ENCODE data around the gene CCT8. TPM values are rescaled to one million over a fixed set of nuclear protein-coding genes. Genes with fewer than 3 reads are reported as not detected.

CCT8 gene
- polyA plus RNA-seq, 3 donors = 71.9 to 173 (median 169) TPM

GRCh38 chr21:29080454-29080941 is 7.0 kb upstream of the CCT8 start:
- intact Hi-C loops (cut with micrococcal nuclease) = no loop called here
- H3K36me3 ChIP-seq (replicated peaks in 1 of 2; ENCODE audit: control insufficient read depth in 1 of 2, insufficient read depth in 2 of 2, low read length in 2 of 2) = no peaks in the 10 kb centered on the region

DNA sequence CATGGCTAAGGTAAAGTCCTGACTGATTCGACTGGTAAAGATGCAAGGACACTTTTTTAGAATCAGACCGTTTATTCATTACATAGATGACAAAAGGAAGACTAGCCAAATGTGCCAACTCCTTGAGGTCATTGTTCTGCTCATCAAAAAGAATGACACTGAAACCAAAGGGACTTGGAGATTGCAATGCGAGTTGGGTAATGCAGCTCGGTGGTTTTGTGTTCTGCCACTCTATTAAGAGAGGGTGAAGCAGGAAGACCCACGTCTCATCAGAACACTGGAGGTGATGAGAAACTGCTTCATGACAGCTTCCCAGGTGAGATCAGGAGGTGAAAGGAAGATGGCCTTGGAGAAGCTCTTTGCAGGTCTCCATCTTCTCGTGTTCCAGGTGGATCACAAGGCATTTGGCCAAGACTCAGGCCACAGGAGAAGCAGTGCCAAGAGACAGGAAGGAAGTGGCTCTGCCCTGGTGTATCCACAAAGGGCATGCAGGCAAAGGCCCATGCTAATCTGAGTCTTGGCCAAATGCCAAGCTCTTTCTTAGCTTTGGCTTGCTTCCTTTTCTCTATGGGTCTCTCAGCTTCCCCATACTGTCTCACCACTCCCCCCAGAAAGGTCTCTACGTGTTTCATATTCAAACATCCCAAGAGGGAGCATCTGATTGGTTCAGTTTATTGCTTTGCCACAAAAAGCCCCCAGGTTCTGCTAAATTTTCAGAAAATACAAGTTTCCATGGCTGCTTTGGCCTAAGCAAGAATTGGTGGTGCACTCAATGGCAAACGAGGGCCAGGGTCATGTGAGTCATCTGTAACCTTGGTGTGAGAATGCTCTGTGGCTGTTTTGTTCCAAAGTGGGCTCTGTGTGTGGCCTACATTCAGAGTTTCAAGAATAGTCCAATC is 5.7 kb upstream of the CCT8 start:
- Mint-ChIP-seq H3K27me3 (ENCODE audit: low read depth in 3 of 3) (peaks cover 0 to 2% (median 0%) of the 10 kb centered on the region in 3 donors), H3K36me3 (no peaks in the 10 kb centered on the region), H3K4me3 (peak overlapping the region in 1 of 2 donors; percentile 29), H3K4me1 (peaks cover 61% of the 10 kb centered on the region), H3K27ac (peak overlapping the region; percentile 93 to 99 (median 95)), H3K9me3 (peaks cover 0 to 4% (median 1%) of the 10 kb centered on the region in 7 donors)
- Histone ChIP-seq H3K9ac (ENCODE audit: insufficient read depth, low read length, poor library complexity, severe bottlenecking) (no peak overlapping the region), H2AFZ (ENCODE audit: insufficient read depth, low read depth, low read length, poor library complexity, severe bottlenecking) (peak overlapping the region; percentile 33), H3K4me2 (replicated peaks; ENCODE audit: extremely low read depth, low read length, poor library complexity, severe bottlenecking) (peak overlapping the region; percentile 46), H3K9me3 (replicated peaks in 1 of 2; ENCODE audit: control insufficient read depth in 1 of 2, insufficient read depth in 1 of 2, low read length in 2 of 2) (no peaks in the 10 kb centered on the region), H3K27me3 (ENCODE audit: control insufficient read depth in 2 of 2, insufficient read depth in 2 of 2, low read length in 2 of 2) (no peaks in the 10 kb centered on the region), H3K27ac (ENCODE audit: low read depth in 1 of 2, low read length in 2 of 2) (peak overlapping the region; percentile 69 to 85), H3K4me1 (ENCODE audit: control insufficient read depth in 1 of 2, insufficient read depth in 2 of 2, low read length in 2 of 2) (peaks cover 65 to 72% of the 10 kb centered on the region in 2 donors), H3K4me3 (replicated peaks in 1 of 3; ENCODE audit: low read depth in 2 of 3, low read length in 3 of 3) (peak overlapping the region in 1 of 3 experiments; percentile 56), H3K79me2 (ENCODE audit: insufficient read depth, low read length) (peaks cover 1% of the 10 kb centered on the region), H3K36me3 (replicated peaks in 1 of 2; ENCODE audit: control insufficient read depth in 1 of 2, insufficient read depth in 2 of 2, low read length in 2 of 2) (no peaks in the 10 kb centered on the region), H4K20me1 (ENCODE audit: insufficient read depth, low read length) (no peaks in the 10 kb centered on the region)
- TF ChIP-seq, protein P1, sequence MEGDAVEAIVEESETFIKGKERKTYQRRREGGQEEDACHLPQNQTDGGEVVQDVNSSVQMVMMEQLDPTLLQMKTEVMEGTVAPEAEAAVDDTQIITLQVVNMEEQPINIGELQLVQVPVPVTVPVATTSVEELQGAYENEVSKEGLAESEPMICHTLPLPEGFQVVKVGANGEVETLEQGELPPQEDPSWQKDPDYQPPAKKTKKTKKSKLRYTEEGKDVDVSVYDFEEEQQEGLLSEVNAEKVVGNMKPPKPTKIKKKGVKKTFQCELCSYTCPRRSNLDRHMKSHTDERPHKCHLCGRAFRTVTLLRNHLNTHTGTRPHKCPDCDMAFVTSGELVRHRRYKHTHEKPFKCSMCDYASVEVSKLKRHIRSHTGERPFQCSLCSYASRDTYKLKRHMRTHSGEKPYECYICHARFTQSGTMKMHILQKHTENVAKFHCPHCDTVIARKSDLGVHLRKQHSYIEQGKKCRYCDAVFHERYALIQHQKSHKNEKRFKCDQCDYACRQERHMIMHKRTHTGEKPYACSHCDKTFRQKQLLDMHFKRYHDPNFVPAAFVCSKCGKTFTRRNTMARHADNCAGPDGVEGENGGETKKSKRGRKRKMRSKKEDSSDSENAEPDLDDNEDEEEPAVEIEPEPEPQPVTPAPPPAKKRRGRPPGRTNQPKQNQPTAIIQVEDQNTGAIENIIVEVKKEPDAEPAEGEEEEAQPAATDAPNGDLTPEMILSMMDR (IDR thresholded peaks at IDR 0.05) = no peak
- DNase-seq = peak; percentile 80 to 94 (median 83)
- intact Hi-C loops (cut with micrococcal nuclease) = no loop called here
- WGBS (ENCODE audit: insufficient coverage) = 0% methylated on average over 6 of the region's 8 CpGs

More at GRCh38 chr21:29080454-29080941, 7.0 kb upstream of the CCT8 start:
- Histone ChIP-seq H3K4me3 (replicated peaks in 1 of 3; ENCODE audit: low read depth in 2 of 3, low read length in 3 of 3) (peak overlapping the region in 2 of 3 experiments; percentile 7 to 56), H3K4me1 (ENCODE audit: control insufficient read depth in 1 of 2, insufficient read depth in 2 of 2, low read length in 2 of 2) (peaks cover 61 to 65% of the 10 kb centered on the region in 2 donors), H2AFZ (ENCODE audit: insufficient read depth, low read depth, low read length, poor library complexity, severe bottlenecking) (peak overlapping the region; percentile 74), H3K27me3 (ENCODE audit: control insufficient read depth in 2 of 2, insufficient read depth in 2 of 2, low read length in 2 of 2) (no peaks in the 10 kb centered on the region), H3K27ac (ENCODE audit: low read depth in 1 of 2, low read length in 2 of 2) (peak overlapping the region; percentile 60 to 85), H3K79me2 (ENCODE audit: insufficient read depth, low read length) (no peaks in the 10 kb centered on the region), H3K9me3 (replicated peaks in 1 of 2; ENCODE audit: control insufficient read depth in 1 of 2, insufficient read depth in 1 of 2, low read length in 2 of 2) (no peaks in the 10 kb centered on the region), H4K20me1 (ENCODE audit: insufficient read depth, low read length) (no peaks in the 10 kb centered on the region), H3K9ac (ENCODE audit: insufficient read depth, low read length, poor library complexity, severe bottlenecking) (no peak overlapping the region), H3K4me2 (replicated peaks; ENCODE audit: extremely low read depth, low read length, poor library complexity, severe bottlenecking) (peak overlapping the region; percentile 70)
- H3K9me3 Mint-ChIP-seq = peaks cover 0 to 4% (median 1%) of the 10 kb centered on the region in 7 donors
- H3K4me3 Mint-ChIP-seq = peak overlapping the region; percentile 69 to 84
- DNase-seq = peak; percentile 23 to 41 (median 37)
- H3K4me1 Mint-ChIP-seq = peaks cover 58% of the 10 kb centered on the region
- TF ChIP-seq, protein P1 (IDR thresholded peaks at IDR 0.05) = no peak
- WGBS (ENCODE audit: insufficient coverage) = 4% methylated on average over 3 of the region's 6 CpGs
- H3K27me3 Mint-ChIP-seq (ENCODE audit: low read depth in 3 of 3) = peaks cover 0 to under 1% (median 0%) of the 10 kb centered on the region in 3 donors
- no peaks in the 10 kb centered on the region for H3K36me3 Mint-ChIP-seq
- peak overlapping the region; percentile 93 to 99 (median 95) for H3K27ac Mint-ChIP-seq
